Measurements from ENCODE around the gene GTF2H4. TPM values are rescaled to one million over a fixed set of nuclear protein-coding genes. Genes with fewer than 3 reads are reported as not detected.

The GTF2H4 gene
- total and polyA plus RNA-seq, 2 of the 8 experiments (the other 6 are each of a cell fraction or from before 2014, with no cell fraction given), result 42.3 to 53.4 TPM

DNA sequence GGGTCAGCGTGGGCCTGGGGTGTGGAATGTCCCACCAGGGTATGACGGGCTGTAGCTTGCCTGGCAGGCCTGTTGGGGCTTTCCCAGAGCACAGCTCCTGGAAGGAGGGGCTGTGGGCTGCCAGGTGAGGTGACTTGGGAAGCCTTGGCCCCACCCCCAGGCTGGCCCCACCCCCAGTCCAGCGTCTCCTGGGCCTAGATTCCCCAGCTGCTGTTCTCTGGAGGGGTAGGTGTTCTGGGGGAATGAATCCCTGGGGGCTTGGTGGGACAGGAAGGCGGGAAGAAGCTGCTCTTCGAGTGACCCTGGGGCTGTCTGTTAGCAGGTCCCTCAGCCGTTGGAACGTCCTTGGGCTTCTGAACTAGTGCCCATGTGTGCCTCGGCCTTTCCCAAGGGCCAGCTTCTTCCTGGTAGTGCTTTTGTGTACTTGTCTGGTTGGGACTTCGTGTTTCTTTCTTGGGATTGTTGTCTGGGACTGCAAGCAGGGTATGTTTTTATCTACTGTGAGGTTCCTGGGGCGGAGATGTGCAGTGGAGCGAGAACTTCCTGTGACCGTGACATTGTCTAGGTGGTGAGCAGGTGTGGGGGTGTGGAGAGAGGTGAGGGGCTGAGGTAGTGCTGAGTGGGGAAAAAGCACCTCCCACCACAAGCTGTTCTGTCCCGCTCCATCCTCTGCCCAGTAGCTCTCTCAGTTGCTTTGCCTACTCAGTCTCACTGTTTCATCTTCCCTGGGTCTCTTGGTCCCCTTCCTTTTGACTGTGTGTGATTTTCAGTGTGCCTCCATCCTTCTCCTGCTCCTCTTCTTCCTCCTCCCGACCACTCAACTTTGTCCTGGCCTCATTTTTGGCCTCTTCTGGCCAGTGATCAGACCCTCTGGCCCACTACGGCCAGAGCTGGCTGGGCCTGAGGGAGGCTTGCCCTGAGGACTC, 25.0 kb upstream of the GTF2H4 start:
- DNase-seq (ENCODE audit: low read depth in 1 of 2, low spot score in 2 of 2), result peak in 1 of 2 experiments; percentile 86
- WGBS, 2 experiments (ENCODE audit: extremely low coverage in 1 of 2, insufficient coverage in 1 of 2, insufficient read length in 1 of 2, insufficient replicate concordance in 2 of 2, low coverage in 1 of 2, low lambda C conversion rate in 2 of 2, missing lambda C conversion rate in 1 of 2), result 19% methylated on average over 15 of the region's 15 CpGs; no CpG with 5 or more reads in 1 of the 2 experiments
- peak overlapping the region; percentile 55 to 69 (median 67) for H3K9ac ChIP-seq (replicated peaks in 1 of 4; ENCODE audit: extremely low read depth in 1 of 4, low read depth in 3 of 4, low read length in 3 of 4)
- H3K27me3 ChIP-seq (replicated peaks in 1 of 4; ENCODE audit: control insufficient read depth in 3 of 4, extremely low read depth in 1 of 4, insufficient read depth in 3 of 4, low read length in 3 of 4), result no peaks in the 10 kb centered on the region
- H3K4me2 ChIP-seq (ENCODE audit: insufficient read depth in 1 of 2, low read depth in 2 of 2, low read length in 2 of 2), result peak overlapping the region; percentile 92 to 94
- no peak overlapping the region for H2AFZ ChIP-seq (ENCODE audit: low read length)
- peak overlapping the region; percentile 96 for H2BK5ac ChIP-seq (ENCODE audit: low read depth, low read length)
- peak overlapping the region; percentile 57 to 86 (median 80) for H3K4me3 ChIP-seq (ENCODE audit: extremely low read depth in 1 of 4, insufficient read depth in 2 of 4, low read depth in 3 of 4, low read length in 4 of 4)
- H3K18ac ChIP-seq (ENCODE audit: extremely low read depth, low read length), result peak overlapping the region; percentile 96
- peak overlapping the region; percentile 87; the same call in 1 of the 2 replicates for H2BK20ac ChIP-seq (ENCODE audit: low read length)
- H3K4ac ChIP-seq (replicated peaks; ENCODE audit: insufficient read length, low read depth, low read length), result peak overlapping the region; percentile 91
- peaks cover 38% of the 10 kb centered on the region for H3K23me2 ChIP-seq (ENCODE audit: low read depth, low read length)
- H3K23ac ChIP-seq (ENCODE audit: insufficient read length), result no peak overlapping the region
- H3K36me3 ChIP-seq (ENCODE audit: control insufficient read depth in 2 of 4, insufficient read depth in 4 of 4, low read length in 3 of 4), result no peaks in the 10 kb centered on the region
- H3K27ac ChIP-seq (ENCODE audit: low read depth, low read length), result peak overlapping the region; percentile 70
- H3K79me2 ChIP-seq (ENCODE audit: control insufficient read depth in 1 of 2, insufficient read depth in 2 of 2, low read length in 2 of 2), result peaks cover 5 to 54% of the 10 kb centered on the region in 2 experiments
- peak overlapping the region; percentile 60 for H4K5ac ChIP-seq (ENCODE audit: insufficient read length, low read depth, low read length)
- 0 out of 2 replicates have a peak overlapping the region, but pooled peaks have one; percentile 42 for H4K8ac ChIP-seq (ENCODE audit: extremely low read depth, insufficient read depth, low read length)
- no peak overlapping the region for H3K14ac ChIP-seq (ENCODE audit: insufficient read length)
- CTCF ChIA-PET (ENCODE audit: partially characterized antibody), result interaction anchor here (1.0 to 29.0 kb wide), 13 partner anchors 9 to 204 kb away, joined by 3 to 610 read pairs (median 11); partner anchors contain the start of genes GTF2H4 and VARS2
- peak overlapping the region; percentile 2 for H2BK120ac ChIP-seq (replicated peaks; ENCODE audit: low read depth, low read length)
- peak overlapping the region; percentile 40 for H4K91ac ChIP-seq (replicated peaks; ENCODE audit: insufficient read length, low read length)
- POLR2A ChIA-PET (ENCODE audit: partially characterized antibody), result interaction anchor here (0.6 to 19.5 kb wide), 19 partner anchors 10 to 338 kb away, joined by 3 to 452 read pairs (median 4); partner anchors contain the start of genes FLOT1, GTF2H4, IER3 and MDC1
- H2AK5ac ChIP-seq (ENCODE audit: low read depth, low read length), result peak overlapping the region; percentile 57; the same call in 1 of the 2 replicates
- H4K20me1 ChIP-seq (replicated peaks in 1 of 2; ENCODE audit: control insufficient read depth in 1 of 2, insufficient read depth in 2 of 2, low read length in 2 of 2), result peaks cover 0 to 11% of the 10 kb centered on the region in 2 experiments
- H2BK15ac ChIP-seq (ENCODE audit: low read length), result peak overlapping the region; percentile 93; the same call in 1 of the 2 replicates
- H3K4me1 ChIP-seq (replicated peaks in 1 of 4; ENCODE audit: control insufficient read depth in 3 of 4, insufficient read depth in 4 of 4, low read length in 3 of 4), result peaks cover 12 to 55% (median 38%) of the 10 kb centered on the region in 4 experiments
- H3K9me3 ChIP-seq (ENCODE audit: insufficient read depth in 2 of 2, low read depth in 1 of 2, low read length in 1 of 2), result no peaks in the 10 kb centered on the region
- no peak for FAIRE-seq
- H3K56ac ChIP-seq (replicated peaks; ENCODE audit: insufficient read length, low read depth, low read length), result peak overlapping the region; percentile 72
- peaks cover 11% of the 10 kb centered on the region; the same call in 1 of the 2 replicates for H3K79me1 ChIP-seq (ENCODE audit: low read depth, low read length)
- H2BK12ac ChIP-seq (ENCODE audit: low read depth, low read length), result peak overlapping the region; percentile 89
- no peak for TF ChIP-seq EZH2 (IDR thresholded peaks at IDR 0.05; ENCODE audit: low read depth, low read length, severe bottlenecking)
- no peak for TF ChIP-seq POU5F1 (IDR thresholded peaks at IDR 0.05; ENCODE audit: low read depth, low read length)
- TF ChIP-seq CEBPB (IDR thresholded peaks at IDR 0.05; ENCODE audit: low read depth, low read length), result no peak
- TF ChIP-seq JUN (IDR thresholded peaks at IDR 0.05; ENCODE audit: low read depth, low read length), result no peak
- TF ChIP-seq, protein P1, sequence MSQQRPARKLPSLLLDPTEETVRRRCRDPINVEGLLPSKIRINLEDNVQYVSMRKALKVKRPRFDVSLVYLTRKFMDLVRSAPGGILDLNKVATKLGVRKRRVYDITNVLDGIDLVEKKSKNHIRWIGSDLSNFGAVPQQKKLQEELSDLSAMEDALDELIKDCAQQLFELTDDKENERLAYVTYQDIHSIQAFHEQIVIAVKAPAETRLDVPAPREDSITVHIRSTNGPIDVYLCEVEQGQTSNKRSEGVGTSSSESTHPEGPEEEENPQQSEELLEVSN (IDR thresholded peaks at IDR 0.05), result no peak
- TF ChIP-seq, protein P2, sequence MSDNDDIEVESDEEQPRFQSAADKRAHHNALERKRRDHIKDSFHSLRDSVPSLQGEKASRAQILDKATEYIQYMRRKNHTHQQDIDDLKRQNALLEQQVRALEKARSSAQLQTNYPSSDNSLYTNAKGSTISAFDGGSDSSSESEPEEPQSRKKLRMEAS (IDR thresholded peaks at IDR 0.05), result no peak
- TF ChIP-seq RAD21 (IDR thresholded peaks at IDR 0.05 in 1 of 2, conservative IDR thresholded peaks at IDR 0.05 in 1 of 2; ENCODE audit: low read depth in 2 of 2, low read length in 2 of 2), result no peak
- no peak for TF ChIP-seq NRF1 (IDR thresholded peaks at IDR 0.05; ENCODE audit: low read depth, low read length)
- TF ChIP-seq TCF12 (IDR thresholded peaks at IDR 0.05; ENCODE audit: low read depth, low read length), result 0 out of 2 replicates have a peak, but pooled peaks have one; percentile 44

Data from H1 (cell line).